ENCODE data around the gene HERC2. TPM values are rescaled to one million over a fixed set of nuclear protein-coding genes. Genes with fewer than 3 reads are reported as not detected.

Gene HERC2
- total and polyA plus RNA-seq, 12 donors: 24.4 to 77.0 (median 60.3) TPM

- WGBS, 2 donors: 78 to 87% methylated on average over 6 of the region's 6 CpGs
- H3K4me3 ChIP-seq: no peak overlapping the region
- DNase-seq (no peak), ATAC-seq (peak in 1 of 8 donors; percentile 38)
- H3K9me3 ChIP-seq: no peaks in the 10 kb centered on the region
- no peak overlapping the region for H3K27ac ChIP-seq
- intact Hi-C loops (cut with DNase I): no loop called here
- peaks cover 0 to 97% (median 42%) of the 10 kb centered on the region in 9 donors for H3K36me3 ChIP-seq
- no peak for TF ChIP-seq CTCF (IDR thresholded peaks at IDR 0.05)
- H3K27me3 ChIP-seq: no peaks in the 10 kb centered on the region
- H3K4me1 ChIP-seq: peaks cover 0 to 14% (median 8%) of the 10 kb centered on the region in 9 donors
These were observed 57.8 kb downstream of the HERC2 start for GRCh38 chr15:28264166-28264565.

- H3K36me3 ChIP-seq: peaks cover 0 to 95% (median 26%) of the 10 kb centered on the region in 9 donors
- no peak for TF ChIP-seq CTCF (IDR thresholded peaks at IDR 0.05)
These were observed 59.5 kb downstream of the HERC2 start for GRCh38 chr15:28262438-28262837.

GRCh38 chr15:28260722-28261121, 61.3 kb downstream of the HERC2 start:
- DNase-seq (peak; percentile 13 to 45), ATAC-seq (peak in 7 of 8 donors; percentile 56 to 93 (median 75))
- Histone ChIP-seq H3K4me3 (no peak overlapping the region), H3K27me3 (no peaks in the 10 kb centered on the region), H3K36me3 (peaks cover 0 to 95% (median 15%) of the 10 kb centered on the region in 9 donors), H3K27ac (no peak overlapping the region), H3K4me1 (peaks cover 0 to 13% (median 8%) of the 10 kb centered on the region in 9 donors), H3K9me3 (no peaks in the 10 kb centered on the region)
- intact Hi-C loops (cut with DNase I): no loop called here
- no peak for TF ChIP-seq CTCF (IDR thresholded peaks at IDR 0.05)
- 46 to 51% methylated on average over 5 of the region's 5 CpGs for WGBS, 2 donors

More at GRCh38 chr15:28262438-28262837, 59.5 kb downstream of the HERC2 start:
- H3K27ac ChIP-seq: no peak overlapping the region
- H3K4me3 ChIP-seq: no peak overlapping the region
- ATAC-seq: no peak
- no peaks in the 10 kb centered on the region for H3K9me3 ChIP-seq
- intact Hi-C loops (cut with DNase I): no loop called here
- H3K27me3 ChIP-seq: no peaks in the 10 kb centered on the region
- H3K4me1 ChIP-seq: peaks cover 0 to 13% (median 8%) of the 10 kb centered on the region in 9 donors
- no peak for DNase-seq

GRCh38 chr15:28260317-28260716, 61.7 kb downstream of the HERC2 start:
- no peak for DNase-seq
- Histone ChIP-seq H3K4me3 (no peak overlapping the region), H3K36me3 (peaks cover 0 to 95% (median 15%) of the 10 kb centered on the region in 9 donors), H3K27me3 (no peaks in the 10 kb centered on the region), H3K27ac (no peak overlapping the region), H3K4me1 (peaks cover 0 to 13% (median 8%) of the 10 kb centered on the region in 9 donors), H3K9me3 (no peaks in the 10 kb centered on the region)
- 86 to 96% methylated on average over 3 of the region's 3 CpGs for WGBS, 2 donors
- no peak for TF ChIP-seq CTCF (IDR thresholded peaks at IDR 0.05)
- ATAC-seq: peak in 1 of 8 donors; percentile 57
- intact Hi-C loops (cut with DNase I): no loop called here

All from heart right ventricle (tissue), 16 donors.